Measurements from ENCODE around the gene UBE3A.

Gene UBE3A

GRCh38 chr15:25362545-25362944 lies 76.3 kb downstream of the UBE3A start:
- no peak for DNase-seq (ENCODE audit: low read depth, low spot score)
- in situ Hi-C loops (cut with HindIII; ENCODE audit: low sequenced_read_pairs) = no loop called here
- H3K4me3 ChIP-seq (ENCODE audit: low read depth, low read length) = no peak overlapping the region
- TF ChIP-seq, protein P1, sequence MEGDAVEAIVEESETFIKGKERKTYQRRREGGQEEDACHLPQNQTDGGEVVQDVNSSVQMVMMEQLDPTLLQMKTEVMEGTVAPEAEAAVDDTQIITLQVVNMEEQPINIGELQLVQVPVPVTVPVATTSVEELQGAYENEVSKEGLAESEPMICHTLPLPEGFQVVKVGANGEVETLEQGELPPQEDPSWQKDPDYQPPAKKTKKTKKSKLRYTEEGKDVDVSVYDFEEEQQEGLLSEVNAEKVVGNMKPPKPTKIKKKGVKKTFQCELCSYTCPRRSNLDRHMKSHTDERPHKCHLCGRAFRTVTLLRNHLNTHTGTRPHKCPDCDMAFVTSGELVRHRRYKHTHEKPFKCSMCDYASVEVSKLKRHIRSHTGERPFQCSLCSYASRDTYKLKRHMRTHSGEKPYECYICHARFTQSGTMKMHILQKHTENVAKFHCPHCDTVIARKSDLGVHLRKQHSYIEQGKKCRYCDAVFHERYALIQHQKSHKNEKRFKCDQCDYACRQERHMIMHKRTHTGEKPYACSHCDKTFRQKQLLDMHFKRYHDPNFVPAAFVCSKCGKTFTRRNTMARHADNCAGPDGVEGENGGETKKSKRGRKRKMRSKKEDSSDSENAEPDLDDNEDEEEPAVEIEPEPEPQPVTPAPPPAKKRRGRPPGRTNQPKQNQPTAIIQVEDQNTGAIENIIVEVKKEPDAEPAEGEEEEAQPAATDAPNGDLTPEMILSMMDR (IDR thresholded peaks at IDR 0.05; ENCODE audit: low read depth, low read length) = no peak

DNA sequence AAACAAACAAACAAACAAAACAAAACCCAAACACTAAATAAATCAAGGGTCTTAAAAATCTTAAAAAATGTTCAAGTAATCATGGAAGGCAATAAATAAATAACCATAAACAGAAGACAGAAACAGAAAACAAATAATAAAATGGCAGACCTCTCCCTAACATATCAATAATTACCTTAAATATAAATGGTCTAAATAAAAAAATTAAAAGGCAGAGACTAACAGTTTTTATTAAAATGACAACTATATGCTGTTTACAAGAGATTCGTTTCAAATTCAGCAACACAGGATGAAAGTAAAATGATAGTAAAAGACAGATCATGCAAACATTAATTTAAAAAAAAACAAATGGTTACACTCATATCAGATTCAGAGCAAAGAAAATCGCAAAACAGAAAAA lies 91.1 kb downstream of the UBE3A start:
- in situ Hi-C loops (cut with HindIII; ENCODE audit: low sequenced_read_pairs) = no loop called here
- TF ChIP-seq, protein P1 (IDR thresholded peaks at IDR 0.05; ENCODE audit: low read depth, low read length) = no peak
- no peak overlapping the region for H3K4me3 ChIP-seq (ENCODE audit: low read depth, low read length)
- DNase-seq (ENCODE audit: low read depth, low spot score) = no peak

DNA sequence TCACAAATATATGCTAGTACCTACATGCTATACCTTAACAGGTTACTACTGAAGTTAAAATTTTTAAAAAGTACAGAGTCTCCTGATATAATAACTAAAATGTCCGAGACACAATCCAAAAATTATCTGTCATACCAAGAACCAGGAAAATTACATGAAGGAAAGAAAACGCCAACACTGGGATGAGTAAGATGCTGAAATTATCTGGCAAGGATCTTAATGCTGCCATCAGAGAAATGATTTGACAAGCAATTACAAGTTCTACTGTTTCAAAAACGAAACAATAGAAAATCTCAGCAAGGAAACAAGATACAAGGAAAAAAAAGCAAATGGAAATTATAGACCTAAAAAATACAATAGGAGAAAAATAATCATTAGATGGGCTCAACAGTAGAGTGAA lies 92.5 kb downstream of the UBE3A start:
- TF ChIP-seq, protein P1 (IDR thresholded peaks at IDR 0.05; ENCODE audit: low read depth, low read length) = no peak
- in situ Hi-C loops (cut with HindIII; ENCODE audit: low sequenced_read_pairs) = no loop called here
- DNase-seq (ENCODE audit: low read depth, low spot score) = no peak
- H3K4me3 ChIP-seq (ENCODE audit: low read depth, low read length) = no peak overlapping the region

DNA sequence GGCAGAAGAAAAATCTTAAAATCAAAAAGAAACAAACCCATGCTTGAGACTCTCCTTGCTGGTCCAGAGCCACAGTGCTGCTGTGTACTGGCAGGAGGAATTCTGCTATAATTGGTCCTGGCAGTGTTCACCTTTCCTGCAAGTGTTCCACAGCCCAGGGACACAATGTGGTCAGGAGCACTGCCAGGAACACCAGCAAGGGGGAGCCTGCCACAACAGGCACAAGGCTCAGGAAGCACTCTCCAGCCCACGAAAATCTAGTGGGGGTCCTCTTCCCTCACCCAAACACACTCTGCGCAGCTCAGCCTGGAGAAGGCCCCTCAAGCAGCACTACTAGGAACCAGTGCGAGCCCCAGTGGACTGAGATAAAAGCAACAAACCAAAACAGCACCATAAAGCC lies 92.9 kb downstream of the UBE3A start:
- TF ChIP-seq, protein P1 (IDR thresholded peaks at IDR 0.05; ENCODE audit: low read depth, low read length) = peak; percentile 43
- in situ Hi-C loops (cut with HindIII; ENCODE audit: low sequenced_read_pairs) = no loop called here
- H3K4me3 ChIP-seq (ENCODE audit: low read depth, low read length) = no peak overlapping the region
- DNase-seq (ENCODE audit: low read depth, low spot score) = peak; percentile 67

GRCh38 chr15:25342629-25343028 lies 96.2 kb downstream of the UBE3A start:
- no peak overlapping the region for H3K4me3 ChIP-seq (ENCODE audit: low read depth, low read length)
- in situ Hi-C loops (cut with HindIII; ENCODE audit: low sequenced_read_pairs) = no loop called here
- no peak for DNase-seq (ENCODE audit: low read depth, low spot score)

GRCh38 chr15:25339431-25339830 lies 99.4 kb downstream of the UBE3A start:
- no peak overlapping the region for H3K4me3 ChIP-seq (ENCODE audit: low read depth, low read length)
- no peak for DNase-seq (ENCODE audit: low read depth, low spot score)
- TF ChIP-seq, protein P1 (IDR thresholded peaks at IDR 0.05; ENCODE audit: low read depth, low read length) = no peak
- in situ Hi-C loops (cut with HindIII; ENCODE audit: low sequenced_read_pairs) = no loop called here

More at GRCh38 chr15:25342629-25343028, 96.2 kb downstream of the UBE3A start:
- TF ChIP-seq, protein P1 (IDR thresholded peaks at IDR 0.05; ENCODE audit: low read depth, low read length) = no peak

GRCh38 chr15:25335279-25335678 lies 103.5 kb downstream of the UBE3A start:
- no peak for DNase-seq (ENCODE audit: low read depth, low spot score)
- in situ Hi-C loops (cut with HindIII; ENCODE audit: low sequenced_read_pairs) = no loop called here
- no peak overlapping the region for H3K4me3 ChIP-seq (ENCODE audit: low read depth, low read length)
- TF ChIP-seq, protein P1 (IDR thresholded peaks at IDR 0.05; ENCODE audit: low read depth, low read length) = no peak

Data from astrocyte of the spinal cord (primary cell).